ENCODE results near the gene HOXA11. TPM values are rescaled to one million over a fixed set of nuclear protein-coding genes. Genes with fewer than 3 reads are reported as not detected.

HOXA11 gene
- total and polyA plus RNA-seq, 2 of the 4 experiments (the other 2 are of a cell fraction), result 0.05 TPM; not detected in 1

DNA sequence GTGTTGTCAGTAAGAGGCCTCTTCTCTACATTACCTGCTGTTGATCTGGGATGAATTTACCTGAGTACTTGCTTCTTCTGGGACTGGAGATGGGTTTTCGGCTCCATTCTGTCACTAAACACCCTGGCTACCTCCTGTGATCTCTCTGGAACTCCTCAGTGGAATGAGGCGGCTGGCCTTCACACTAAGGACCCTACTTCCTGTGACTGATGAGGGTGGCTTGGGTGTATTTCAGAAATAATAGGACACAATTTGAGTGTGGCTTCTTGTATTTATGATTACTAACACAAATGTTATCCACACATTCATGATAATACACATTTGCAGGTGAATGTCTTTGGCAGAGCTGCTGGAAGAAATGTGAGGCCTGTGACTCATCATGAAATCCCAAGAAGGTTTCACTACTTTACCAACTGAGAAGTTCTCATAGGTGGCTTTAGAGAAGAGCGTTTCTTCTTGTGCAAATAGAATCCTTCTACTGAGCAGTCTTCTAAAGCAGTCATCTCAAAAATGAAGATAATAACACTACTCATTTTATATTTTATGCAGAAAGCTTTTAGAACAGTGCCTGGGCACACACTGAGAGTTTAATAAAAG, 36.3 kb upstream of the HOXA11 start:
- Histone ChIP-seq H3K27me3 (ENCODE audit: control insufficient read depth, insufficient read depth, low read length) (peaks cover 78% of the 10 kb centered on the region), H3K9me1 (ENCODE audit: insufficient read depth, low read length) (no peaks in the 10 kb centered on the region)
- WGBS, 2 experiments (ENCODE audit: extremely low coverage in 2 of 2, insufficient read length in 1 of 2), result no CpG with 5 or more reads among the region's 3 CpGs

More for the DNA sequence above, 36.3 kb upstream of the HOXA11 start:
- intact Hi-C loops (cut with micrococcal nuclease) (no loop called here), dilution Hi-C loops (cut with HindIII; ENCODE audit: low sequenced_read_pairs, unreplicated experiment) (no loop called here), in situ Hi-C loops (cut with MboI; ENCODE audit: low sequenced_read_pairs) (no loop called here)
- H2BK5ac ChIP-seq (ENCODE audit: low read depth, low read length, poor library complexity, severe bottlenecking), result no peak overlapping the region
- no peaks in the 10 kb centered on the region for H3K79me1 ChIP-seq (ENCODE audit: low read depth in 1 of 2, low read length in 2 of 2)
- H3K4ac ChIP-seq (ENCODE audit: low read depth, low read length), result no peak overlapping the region
- H2AK5ac ChIP-seq (ENCODE audit: low read depth, low read length), result no peak overlapping the region
- H3K56ac ChIP-seq (ENCODE audit: extremely low read depth, insufficient read depth, low read length), result no peak overlapping the region
- H3K9ac ChIP-seq (ENCODE audit: low read depth, low read length), result no peak overlapping the region
- no peaks in the 10 kb centered on the region for H3K4me1 ChIP-seq (ENCODE audit: control insufficient read depth, insufficient read depth, low read length)
- H3K18ac ChIP-seq (ENCODE audit: low read depth, low read length), result no peak overlapping the region
- H3K4me3 ChIP-seq (ENCODE audit: insufficient read depth, low read depth, low read length), result no peak overlapping the region
- no peak for TF ChIP-seq CHD1 (IDR thresholded peaks at IDR 0.05; ENCODE audit: low read depth, low read length)
- TF ChIP-seq, protein P1, sequence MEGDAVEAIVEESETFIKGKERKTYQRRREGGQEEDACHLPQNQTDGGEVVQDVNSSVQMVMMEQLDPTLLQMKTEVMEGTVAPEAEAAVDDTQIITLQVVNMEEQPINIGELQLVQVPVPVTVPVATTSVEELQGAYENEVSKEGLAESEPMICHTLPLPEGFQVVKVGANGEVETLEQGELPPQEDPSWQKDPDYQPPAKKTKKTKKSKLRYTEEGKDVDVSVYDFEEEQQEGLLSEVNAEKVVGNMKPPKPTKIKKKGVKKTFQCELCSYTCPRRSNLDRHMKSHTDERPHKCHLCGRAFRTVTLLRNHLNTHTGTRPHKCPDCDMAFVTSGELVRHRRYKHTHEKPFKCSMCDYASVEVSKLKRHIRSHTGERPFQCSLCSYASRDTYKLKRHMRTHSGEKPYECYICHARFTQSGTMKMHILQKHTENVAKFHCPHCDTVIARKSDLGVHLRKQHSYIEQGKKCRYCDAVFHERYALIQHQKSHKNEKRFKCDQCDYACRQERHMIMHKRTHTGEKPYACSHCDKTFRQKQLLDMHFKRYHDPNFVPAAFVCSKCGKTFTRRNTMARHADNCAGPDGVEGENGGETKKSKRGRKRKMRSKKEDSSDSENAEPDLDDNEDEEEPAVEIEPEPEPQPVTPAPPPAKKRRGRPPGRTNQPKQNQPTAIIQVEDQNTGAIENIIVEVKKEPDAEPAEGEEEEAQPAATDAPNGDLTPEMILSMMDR (conservative IDR thresholded peaks at IDR 0.05; ENCODE audit: low read depth, low read length), result no peak
- TF ChIP-seq, protein P2, sequence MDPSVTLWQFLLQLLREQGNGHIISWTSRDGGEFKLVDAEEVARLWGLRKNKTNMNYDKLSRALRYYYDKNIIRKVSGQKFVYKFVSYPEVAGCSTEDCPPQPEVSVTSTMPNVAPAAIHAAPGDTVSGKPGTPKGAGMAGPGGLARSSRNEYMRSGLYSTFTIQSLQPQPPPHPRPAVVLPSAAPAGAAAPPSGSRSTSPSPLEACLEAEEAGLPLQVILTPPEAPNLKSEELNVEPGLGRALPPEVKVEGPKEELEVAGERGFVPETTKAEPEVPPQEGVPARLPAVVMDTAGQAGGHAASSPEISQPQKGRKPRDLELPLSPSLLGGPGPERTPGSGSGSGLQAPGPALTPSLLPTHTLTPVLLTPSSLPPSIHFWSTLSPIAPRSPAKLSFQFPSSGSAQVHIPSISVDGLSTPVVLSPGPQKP (IDR thresholded peaks at IDR 0.05; ENCODE audit: borderline replicate concordance, low read depth, low read length), result no peak
- no peak for TF ChIP-seq RCOR1 (IDR thresholded peaks at IDR 0.05; ENCODE audit: insufficient replicate concordance, low read length)
- no peak overlapping the region for H3K4me2 ChIP-seq (ENCODE audit: low read depth, low read length)
- H4K20me1 ChIP-seq (ENCODE audit: insufficient read depth, low read length), result no peaks in the 10 kb centered on the region
- no TSS peak for BruUV-seq (replicated peaks)
- H3K9me3 ChIP-seq (ENCODE audit: control insufficient read depth, insufficient read depth, low read length), result peaks cover 7% of the 10 kb centered on the region; the same call in 1 of the 2 replicates
- no peak overlapping the region for H3K14ac ChIP-seq (replicated peaks; ENCODE audit: low read depth, low read length)
- DNase-seq (no peak), ATAC-seq (ENCODE audit: low read depth) (no peak)
- H3K23ac ChIP-seq (ENCODE audit: low read depth, low read length), result no peak overlapping the region
- H4K91ac ChIP-seq (ENCODE audit: insufficient read depth, low read depth, low read length), result no peak overlapping the region
- no peak overlapping the region for H4K8ac ChIP-seq (ENCODE audit: low read depth in 2 of 2, low read length in 2 of 2)
- ChIA-PET CTCF (no interaction called here), POLR2A (ENCODE audit: unreplicated experiment) (no interaction called here)
- H2BK15ac ChIP-seq (ENCODE audit: low read depth, low read length), result no peak overlapping the region
- no peak overlapping the region for H4K5ac ChIP-seq (ENCODE audit: low read depth, low read length)
- H2BK120ac ChIP-seq (ENCODE audit: low read depth, low read length), result no peak overlapping the region
- no peaks in the 10 kb centered on the region for H3K36me3 ChIP-seq (ENCODE audit: control insufficient read depth, insufficient read depth, low read length)
- no peak overlapping the region for H2BK20ac ChIP-seq (ENCODE audit: low read depth, low read length)
- no peak overlapping the region for H2AFZ ChIP-seq (replicated peaks; ENCODE audit: low read length, poor library complexity)
- H3K27ac ChIP-seq (ENCODE audit: insufficient read depth, low read length), result no peak overlapping the region
- H2AK9ac ChIP-seq (replicated peaks; ENCODE audit: low read depth, low read length, poor library complexity), result no peak overlapping the region

Measured in IMR-90 (cell line).